ENCODE results near the gene PRR5.
A peak's percentile ranks its signal among the peaks of the same experiment; 100 is the strongest.
"Not testable (repeated sequence)": the region's sequence is repeated elsewhere in the genome, so short reads cannot be mapped to it uniquely, and the experiment has no call there.

The PRR5 gene

GRCh38 chr22:44672632-44673031 lies 29.4 kb upstream of the PRR5 start:
- no peak for DNase-seq (ENCODE audit: insufficient read length, low spot score)
- no peak for FAIRE-seq

GRCh38 chr22:44673406-44673805 lies 28.6 kb upstream of the PRR5 start:
- FAIRE-seq, result no peak
- DNase-seq (ENCODE audit: insufficient read length, low spot score), result no peak

GRCh38 chr22:44676066-44676440 lies 26.0 kb upstream of the PRR5 start:
- FAIRE-seq; DNase-seq (ENCODE audit: insufficient read length, low spot score): not testable (repeated sequence)

- FAIRE-seq, result no peak
Measured at GRCh38 chr22:44676441-44677352, 25.3 kb upstream of the PRR5 start.

GRCh38 chr22:44677353-44677840 lies 24.6 kb upstream of the PRR5 start:
- DNase-seq (ENCODE audit: insufficient read length, low spot score) (no peak), FAIRE-seq (no peak)

More at GRCh38 chr22:44676441-44677352, 25.3 kb upstream of the PRR5 start:
- DNase-seq (ENCODE audit: insufficient read length, low spot score), result no peak

GRCh38 chr22:44677871-44678555 lies 24.0 kb upstream of the PRR5 start:
- no peak for FAIRE-seq
- DNase-seq (ENCODE audit: insufficient read length, low spot score), result no peak

GRCh38 chr22:44678556-44679305 lies 23.3 kb upstream of the PRR5 start:
- DNase-seq (ENCODE audit: insufficient read length, low spot score) (no peak), FAIRE-seq (no peak)

GRCh38 chr22:44679306-44679647 lies 22.7 kb upstream of the PRR5 start:
- not testable (repeated sequence) for FAIRE-seq; DNase-seq (ENCODE audit: insufficient read length, low spot score)

GRCh38 chr22:44680058-44680457 lies 21.9 kb upstream of the PRR5 start:
- no peak for DNase-seq (ENCODE audit: insufficient read length, low spot score)
- FAIRE-seq, result no peak

GRCh38 chr22:44680481-44680894 lies 21.5 kb upstream of the PRR5 start:
- no peak for FAIRE-seq
- no peak for DNase-seq (ENCODE audit: insufficient read length, low spot score)

GRCh38 chr22:44682556-44683168 lies 19.3 kb upstream of the PRR5 start:
- no peak for FAIRE-seq
- no peak for DNase-seq (ENCODE audit: insufficient read length, low spot score)

- no peak for FAIRE-seq
- no peak for DNase-seq (ENCODE audit: insufficient read length, low spot score)
Measured at GRCh38 chr22:44683237-44683636, 18.8 kb upstream of the PRR5 start.

- DNase-seq (ENCODE audit: insufficient read length, low spot score), result no peak
- FAIRE-seq, result no peak
Measured at GRCh38 chr22:44683881-44684280, 18.1 kb upstream of the PRR5 start.

- peak; percentile 67 for FAIRE-seq
- DNase-seq (ENCODE audit: insufficient read length, low spot score), result peak; percentile 88
Measured at GRCh38 chr22:44684506-44685383, 17.3 kb upstream of the PRR5 start.

GRCh38 chr22:44685384-44686056 lies 16.5 kb upstream of the PRR5 start:
- FAIRE-seq, result no peak

GRCh38 chr22:44686873-44687600 lies 15.0 kb upstream of the PRR5 start:
- DNase-seq (ENCODE audit: insufficient read length, low spot score) (no peak), FAIRE-seq (no peak)

More at GRCh38 chr22:44685384-44686056, 16.5 kb upstream of the PRR5 start:
- DNase-seq (ENCODE audit: insufficient read length, low spot score), result no peak

GRCh38 chr22:44689173-44689572 lies 12.8 kb upstream of the PRR5 start:
- FAIRE-seq, result peak; percentile 9

GRCh38 chr22:44689915-44690524 lies 12.0 kb upstream of the PRR5 start:
- FAIRE-seq (no peak), DNase-seq (ENCODE audit: insufficient read length, low spot score) (no peak)

More at GRCh38 chr22:44689173-44689572, 12.8 kb upstream of the PRR5 start:
- no peak for DNase-seq (ENCODE audit: insufficient read length, low spot score)

Measured in HTR-8/SVneo (cell line).